SIG-M5 treated with dmso at 0.1 percent for 504 hours (cell line): ENCODE results near the gene ANKRD53.

Experiments
- DNase-seq: peaks from one replicate; lab custom pipeline; 2025; ENCODE audit not compliant: unreplicated experiment; lab: John Stamatoyannopoulos, UW

Gene ANKRD53

GRCh38 chr2:70978341-70979179 is at the start of gene ANKRD53:
ANKRD53 (plus strand) TSS chr2:70978630; CDS start chr2:70978646, 16 bp downstream.
- no peak for DNase-seq

- DNase-seq, result no peak
Measured at GRCh38 chr2:70930371-70931329, 47.8 kb upstream of the ANKRD53 start.

DNA sequence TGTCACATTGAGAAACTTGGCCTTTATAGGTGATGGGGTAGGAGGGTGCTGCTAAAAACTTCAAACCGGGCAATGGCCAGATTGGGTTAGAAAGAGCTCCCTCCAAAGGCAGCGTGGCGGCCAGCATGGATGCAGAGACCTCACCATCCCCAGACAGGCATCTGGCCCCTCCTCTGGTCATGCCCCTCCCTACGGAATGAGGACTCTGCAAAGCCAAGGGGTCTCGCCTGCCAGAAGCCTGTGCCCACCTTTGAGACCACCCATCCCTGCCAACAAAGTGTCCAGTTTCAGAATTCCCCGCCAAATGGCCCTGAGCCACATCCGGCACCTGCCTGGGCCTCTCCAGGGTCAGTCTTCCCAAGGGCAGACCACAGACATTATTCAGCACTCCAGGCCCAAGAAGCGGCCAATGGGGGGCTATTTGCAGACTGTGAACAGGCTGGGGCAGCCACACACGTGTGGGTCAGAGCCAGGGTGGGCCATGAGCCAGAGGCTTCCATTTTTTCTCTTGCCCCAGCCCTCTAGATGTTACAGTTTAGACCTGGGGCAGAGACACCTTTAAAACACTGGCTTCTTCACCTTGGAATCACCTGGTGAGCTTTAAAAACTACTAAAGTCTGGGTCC is 46.9 kb upstream of the ANKRD53 start:
- no peak for DNase-seq

DNA sequence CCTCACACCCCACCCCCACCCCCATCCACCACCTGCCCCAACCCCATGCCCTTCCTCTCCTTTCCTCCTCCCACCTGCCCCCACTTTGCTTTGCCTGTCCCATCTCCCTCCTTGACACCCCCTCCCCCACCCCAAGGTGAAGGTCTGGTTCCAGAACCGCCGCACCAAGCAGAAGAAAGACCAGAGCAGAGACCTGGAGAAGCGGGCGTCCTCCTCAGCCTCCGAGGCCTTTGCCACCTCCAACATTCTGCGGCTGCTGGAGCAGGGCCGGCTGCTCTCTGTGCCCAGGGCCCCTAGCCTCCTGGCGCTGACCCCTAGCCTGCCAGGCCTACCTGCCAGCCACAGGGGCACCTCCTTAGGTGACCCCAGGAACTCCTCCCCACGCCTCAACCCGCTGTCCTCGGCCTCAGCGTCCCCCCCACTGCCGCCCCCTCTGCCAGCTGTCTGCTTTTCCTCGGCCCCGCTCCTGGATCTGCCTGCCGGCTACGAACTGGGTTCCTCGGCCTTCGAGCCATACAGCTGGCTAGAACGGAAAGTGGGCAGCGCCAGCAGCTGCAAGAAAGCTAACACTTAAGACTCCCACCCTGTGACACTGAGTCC is 45.7 kb upstream of the ANKRD53 start:
- no peak for DNase-seq

DNA sequence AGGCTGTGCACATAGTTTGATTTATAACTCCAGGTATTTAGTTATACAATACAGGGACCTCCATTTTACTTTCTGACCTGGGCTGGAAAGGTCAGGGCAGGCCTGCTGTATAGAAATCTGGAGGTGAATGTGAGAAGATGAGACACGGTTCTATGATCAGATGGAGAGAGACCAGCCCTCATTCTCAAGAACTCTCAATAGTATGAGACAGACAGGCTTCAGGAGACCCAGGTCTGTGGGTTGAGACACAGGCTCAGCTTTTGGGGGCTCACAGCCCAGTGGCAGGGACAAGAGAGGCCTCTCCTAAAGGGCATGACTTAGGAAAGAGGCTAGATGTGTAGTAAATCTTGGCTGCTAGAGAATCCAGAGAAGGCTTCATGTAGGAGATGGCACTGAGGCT is 43.4 kb upstream of the ANKRD53 start:
- no peak for DNase-seq

DNA sequence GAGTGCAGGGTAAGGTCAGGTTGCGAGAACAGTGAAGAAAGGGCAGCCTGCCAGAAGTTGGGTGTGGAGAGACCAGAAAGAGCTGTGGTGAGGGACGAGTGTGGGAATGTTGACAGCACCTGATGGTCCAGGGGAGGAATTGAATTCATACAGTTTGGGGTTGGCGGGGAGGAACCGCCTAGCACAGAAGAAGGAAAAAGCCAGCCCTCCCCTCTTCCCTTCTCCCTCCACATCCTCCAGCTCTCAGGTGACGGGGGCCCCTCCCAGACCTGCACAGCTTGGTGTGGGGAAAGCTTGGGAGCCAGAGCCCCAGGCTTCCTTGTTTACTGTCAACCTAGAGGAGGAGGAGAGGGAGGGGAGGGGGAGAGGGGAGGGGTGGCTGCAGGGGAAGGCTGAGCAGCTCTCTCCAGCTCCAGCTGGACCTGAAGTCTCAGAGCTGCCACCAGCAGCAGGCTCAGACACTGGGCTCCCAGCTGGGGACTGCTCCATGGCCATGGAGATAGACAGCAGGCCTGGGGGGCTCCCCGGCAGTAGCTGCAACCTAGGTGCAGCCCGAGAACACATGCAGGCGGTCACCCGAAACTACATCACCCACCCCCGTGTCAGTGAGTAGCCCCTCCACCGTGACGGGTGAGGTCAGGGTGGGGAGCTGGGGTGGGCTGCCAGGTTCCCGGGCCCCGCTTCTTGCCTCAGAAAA is 42.8 kb upstream of the ANKRD53 start, which contains the start of gene ATP6V1B1:
TSS of gene ATP6V1B1 (plus strand) at position 433 of the 697 bp plus-strand sequence. CDS start at position 488, 55 bp downstream.
- peak; percentile 5 for DNase-seq

DNA sequence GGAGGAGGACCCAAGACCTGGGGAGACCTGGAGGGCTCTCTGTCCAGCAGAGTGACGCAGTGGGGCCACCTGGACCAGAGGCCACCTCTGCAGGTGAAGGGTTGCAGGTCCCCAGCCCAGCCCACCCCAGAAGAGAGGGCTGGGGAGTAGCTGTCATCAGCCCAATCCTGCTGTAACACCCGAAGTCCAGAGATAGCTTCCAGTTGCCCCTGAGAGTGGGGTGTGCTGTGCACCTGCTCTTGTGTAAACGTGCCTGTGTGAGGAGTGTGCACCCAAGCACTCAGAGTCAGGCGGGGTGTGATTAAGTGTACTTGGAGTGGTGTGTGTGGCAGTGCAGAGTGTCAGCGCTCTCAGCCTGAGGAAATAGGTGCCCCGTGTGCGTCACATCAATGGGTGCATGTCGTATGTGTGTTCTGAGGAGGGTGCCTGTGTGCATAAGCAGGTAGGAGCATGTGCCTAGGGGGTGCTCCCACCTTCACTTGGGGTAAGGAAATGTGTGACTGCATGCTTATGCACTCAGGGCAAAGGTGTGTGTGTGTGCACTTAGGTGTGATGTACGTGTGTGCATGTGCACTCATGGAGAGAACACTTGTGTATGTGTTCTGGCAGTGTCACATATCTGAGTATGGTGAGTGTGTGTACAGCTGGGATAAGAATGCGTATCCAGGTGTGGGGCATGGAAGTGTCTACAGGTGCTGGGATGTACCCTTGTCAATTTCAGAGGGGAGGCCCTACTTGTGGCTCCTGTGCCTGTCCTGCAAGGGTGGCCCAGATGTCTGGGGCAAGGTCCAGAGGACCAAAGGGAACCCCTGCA is 42.1 kb upstream of the ANKRD53 start:
- DNase-seq, result no peak

- DNase-seq, result peak; percentile 16
Measured at GRCh38 chr2:70936979-70937811, 41.2 kb upstream of the ANKRD53 start.

- DNase-seq, result no peak
Measured at GRCh38 chr2:70937866-70938585, 40.4 kb upstream of the ANKRD53 start.

GRCh38 chr2:70938586-70938950 is 39.9 kb upstream of the ANKRD53 start:
- DNase-seq, result no peak

GRCh38 chr2:70939001-70939838 is 39.2 kb upstream of the ANKRD53 start:
- no peak for DNase-seq

GRCh38 chr2:70939839-70940580 is 38.4 kb upstream of the ANKRD53 start:
- DNase-seq, result no peak

DNA sequence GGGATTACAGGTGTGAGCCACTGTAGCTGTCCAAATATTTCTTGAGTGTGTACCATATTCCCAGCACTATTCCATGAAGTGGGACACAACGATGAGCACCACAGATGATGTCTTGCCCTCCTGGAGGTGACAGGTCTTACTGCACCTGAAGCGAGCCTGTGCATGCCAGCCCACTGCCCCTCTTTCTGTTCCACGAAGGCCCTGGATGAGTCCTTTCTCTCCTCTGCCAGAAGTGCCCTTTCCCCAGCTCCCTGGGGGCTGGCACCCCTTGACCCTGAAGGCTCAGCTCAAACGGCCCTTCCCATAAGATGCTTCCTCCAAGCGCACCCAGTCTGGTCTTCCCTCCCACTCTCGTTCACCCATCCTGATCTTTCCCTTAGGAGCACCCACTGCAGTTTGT is 37.2 kb upstream of the ANKRD53 start:
- no peak for DNase-seq

DNA sequence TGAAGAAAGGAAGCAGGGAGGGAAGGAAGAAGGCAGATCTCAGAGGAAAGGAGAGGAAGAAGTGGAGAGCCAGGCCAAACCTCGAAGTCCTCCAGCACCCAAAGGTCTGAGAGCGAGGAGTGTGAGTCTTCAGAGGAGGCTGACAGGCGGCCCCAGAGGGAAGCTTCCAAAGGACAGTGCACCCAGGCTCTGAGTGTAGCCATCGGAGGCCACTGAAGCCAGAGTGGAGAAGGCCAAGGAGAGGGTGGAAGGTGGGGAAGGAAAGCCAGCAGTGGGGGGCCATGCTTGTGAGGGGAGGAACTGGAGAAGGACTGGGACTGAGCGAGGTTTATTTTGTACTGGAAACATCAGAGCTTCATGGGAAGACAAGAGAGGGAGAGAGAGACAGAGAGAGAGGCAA is 36.7 kb upstream of the ANKRD53 start:
- no peak for DNase-seq

GRCh38 chr2:70942396-70943204 is 35.8 kb upstream of the ANKRD53 start:
- DNase-seq, result no peak
